ENCODE data around the gene DISP3. TPM values are rescaled to one million over a fixed set of nuclear protein-coding genes. Genes with fewer than 3 reads are reported as not detected.

DISP3 gene
- total and polyA plus RNA-seq, 3 experiments from 2014 or later: 0.35 to 0.46 (median 0.42) TPM

GRCh38 chr1:11516961-11517635, 38.1 kb downstream of the DISP3 start:
- Mint-ChIP-seq H3K36me3 (peaks cover 0 to 6% (median 0%) of the 10 kb centered on the region in 3 donors), H3K27me3 (peaks cover 7 to 24% of the 10 kb centered on the region in 2 donors), H3K4me3 (no peak overlapping the region), H3K9me3 (peaks cover 0 to 13% (median 6%) of the 10 kb centered on the region in 5 donors), H3K4me1 (no peaks in the 10 kb centered on the region), H3K27ac (peak overlapping the region in 1 of 8 donors; percentile 34)
- Histone ChIP-seq H3K27me3 (ENCODE audit: insufficient read depth, low read length, poor library complexity, severe bottlenecking) (no peaks in the 10 kb centered on the region), H3K27ac (ENCODE audit: low read depth, low read length) (no peak overlapping the region), H3K9me3 (ENCODE audit: low read length) (no peaks in the 10 kb centered on the region), H3K36me3 (ENCODE audit: insufficient read depth, low read length) (no peaks in the 10 kb centered on the region), H3K4me3 (ENCODE audit: low read length) (no peak overlapping the region), H3K4me1 (ENCODE audit: insufficient read depth, low read length) (no peaks in the 10 kb centered on the region)
- DNase-seq: no peak
- POLR2A ChIA-PET: no interaction called here
- CTCF ChIA-PET: no interaction called here

- Mint-ChIP-seq H3K4me3 (no peak overlapping the region), H3K9me3 (peaks cover 0 to 4% (median 0%) of the 10 kb centered on the region in 5 donors), H3K27ac (no peak overlapping the region), H3K4me1 (no peaks in the 10 kb centered on the region), H3K36me3 (no peaks in the 10 kb centered on the region), H3K27me3 (peaks cover 4 to 21% of the 10 kb centered on the region in 2 donors)
- H3K27ac ChIP-seq (ENCODE audit: low read depth, low read length): no peak overlapping the region
- ChIA-PET POLR2A (no interaction called here), CTCF (no interaction called here)
- H3K9me3 ChIP-seq (ENCODE audit: low read length): no peaks in the 10 kb centered on the region
- H3K4me1 ChIP-seq (ENCODE audit: insufficient read depth, low read length): no peaks in the 10 kb centered on the region
- H3K4me3 ChIP-seq (ENCODE audit: low read length): no peak overlapping the region
- no peaks in the 10 kb centered on the region for H3K27me3 ChIP-seq (ENCODE audit: insufficient read depth, low read length, poor library complexity, severe bottlenecking)
- no peak for DNase-seq
- no peaks in the 10 kb centered on the region for H3K36me3 ChIP-seq (ENCODE audit: insufficient read depth, low read length)
These were observed 39.2 kb downstream of the DISP3 start for GRCh38 chr1:11518016-11518701.

GRCh38 chr1:11518791-11519628, 40.1 kb downstream of the DISP3 start:
- H3K4me3 Mint-ChIP-seq: peak overlapping the region in 1 of 7 donors; percentile 65
- H3K27me3 Mint-ChIP-seq: peaks cover 4 to 15% of the 10 kb centered on the region in 2 donors
- no peaks in the 10 kb centered on the region for H3K4me1 ChIP-seq (ENCODE audit: insufficient read depth, low read length)
- DNase-seq: no peak
- H3K36me3 ChIP-seq (ENCODE audit: insufficient read depth, low read length): no peaks in the 10 kb centered on the region
- no peaks in the 10 kb centered on the region for H3K4me1 Mint-ChIP-seq
- no peak overlapping the region for H3K4me3 ChIP-seq (ENCODE audit: low read length)
- no peak overlapping the region for H3K27ac Mint-ChIP-seq
- ChIA-PET CTCF (no interaction called here), POLR2A (no interaction called here)
- no peaks in the 10 kb centered on the region for H3K36me3 Mint-ChIP-seq
- peaks cover 0 to 2% (median 0%) of the 10 kb centered on the region in 5 donors for H3K9me3 Mint-ChIP-seq
- no peak overlapping the region for H3K27ac ChIP-seq (ENCODE audit: low read depth, low read length)
- no peaks in the 10 kb centered on the region for H3K27me3 ChIP-seq (ENCODE audit: insufficient read depth, low read length, poor library complexity, severe bottlenecking)
- no peaks in the 10 kb centered on the region for H3K9me3 ChIP-seq (ENCODE audit: low read length)

GRCh38 chr1:11519629-11520031, 40.7 kb downstream of the DISP3 start:
- Histone ChIP-seq H3K9me3 (ENCODE audit: low read length) (no peaks in the 10 kb centered on the region), H3K27ac (ENCODE audit: low read depth, low read length) (no peak overlapping the region), H3K36me3 (ENCODE audit: insufficient read depth, low read length) (no peaks in the 10 kb centered on the region), H3K4me3 (ENCODE audit: low read length) (no peak overlapping the region), H3K27me3 (ENCODE audit: insufficient read depth, low read length, poor library complexity, severe bottlenecking) (no peaks in the 10 kb centered on the region), H3K4me1 (ENCODE audit: insufficient read depth, low read length) (no peaks in the 10 kb centered on the region)
- POLR2A ChIA-PET: no interaction called here
- Mint-ChIP-seq H3K27me3 (peaks cover 4 to 14% of the 10 kb centered on the region in 2 donors), H3K36me3 (no peaks in the 10 kb centered on the region), H3K4me1 (no peaks in the 10 kb centered on the region), H3K9me3 (no peaks in the 10 kb centered on the region), H3K4me3 (no peak overlapping the region), H3K27ac (no peak overlapping the region)
- CTCF ChIA-PET: no interaction called here
- DNase-seq: no peak

GRCh38 chr1:11520531-11521233, 41.7 kb downstream of the DISP3 start:
- Mint-ChIP-seq H3K36me3 (no peaks in the 10 kb centered on the region), H3K27me3 (peaks cover 0 to 14% of the 10 kb centered on the region in 2 donors), H3K9me3 (no peaks in the 10 kb centered on the region), H3K4me3 (no peak overlapping the region), H3K27ac (no peak overlapping the region), H3K4me1 (no peaks in the 10 kb centered on the region)
- Histone ChIP-seq H3K27ac (ENCODE audit: low read depth, low read length) (no peak overlapping the region), H3K36me3 (ENCODE audit: insufficient read depth, low read length) (no peaks in the 10 kb centered on the region), H3K27me3 (ENCODE audit: insufficient read depth, low read length, poor library complexity, severe bottlenecking) (no peaks in the 10 kb centered on the region), H3K4me1 (ENCODE audit: insufficient read depth, low read length) (no peaks in the 10 kb centered on the region), H3K9me3 (ENCODE audit: low read length) (no peaks in the 10 kb centered on the region), H3K4me3 (ENCODE audit: low read length) (no peak overlapping the region)
- POLR2A ChIA-PET: no interaction called here
- no peak for DNase-seq
- CTCF ChIA-PET: no interaction called here

- CTCF ChIA-PET: no interaction called here
These were observed 42.8 kb downstream of the DISP3 start for GRCh38 chr1:11521582-11522399.

GRCh38 chr1:11522400-11523235, 43.7 kb downstream of the DISP3 start:
- Histone ChIP-seq H3K36me3 (ENCODE audit: insufficient read depth, low read length) (no peaks in the 10 kb centered on the region), H3K4me3 (ENCODE audit: low read length) (no peak overlapping the region), H3K4me1 (ENCODE audit: insufficient read depth, low read length) (no peaks in the 10 kb centered on the region), H3K9me3 (ENCODE audit: low read length) (no peaks in the 10 kb centered on the region), H3K27me3 (ENCODE audit: insufficient read depth, low read length, poor library complexity, severe bottlenecking) (no peaks in the 10 kb centered on the region), H3K27ac (ENCODE audit: low read depth, low read length) (no peak overlapping the region)
- no peak for DNase-seq
- H3K27me3 Mint-ChIP-seq: peaks cover 0 to 5% of the 10 kb centered on the region in 2 donors
- no peaks in the 10 kb centered on the region for H3K9me3 Mint-ChIP-seq
- no peaks in the 10 kb centered on the region for H3K36me3 Mint-ChIP-seq
- CTCF ChIA-PET: no interaction called here
- no peaks in the 10 kb centered on the region for H3K4me1 Mint-ChIP-seq
- peak overlapping the region in 1 of 8 donors; percentile 70 for H3K27ac Mint-ChIP-seq
- H3K4me3 Mint-ChIP-seq: no peak overlapping the region
- POLR2A ChIA-PET: no interaction called here

More at GRCh38 chr1:11521582-11522399, 42.8 kb downstream of the DISP3 start:
- Mint-ChIP-seq H3K4me1 (no peaks in the 10 kb centered on the region), H3K27ac (no peak overlapping the region), H3K36me3 (no peaks in the 10 kb centered on the region), H3K4me3 (no peak overlapping the region), H3K9me3 (no peaks in the 10 kb centered on the region), H3K27me3 (peaks cover 0 to 10% of the 10 kb centered on the region in 2 donors)
- Histone ChIP-seq H3K27ac (ENCODE audit: low read depth, low read length) (no peak overlapping the region), H3K4me3 (ENCODE audit: low read length) (no peak overlapping the region), H3K4me1 (ENCODE audit: insufficient read depth, low read length) (no peaks in the 10 kb centered on the region), H3K9me3 (ENCODE audit: low read length) (no peaks in the 10 kb centered on the region), H3K36me3 (ENCODE audit: insufficient read depth, low read length) (no peaks in the 10 kb centered on the region), H3K27me3 (ENCODE audit: insufficient read depth, low read length, poor library complexity, severe bottlenecking) (no peaks in the 10 kb centered on the region)
- POLR2A ChIA-PET: no interaction called here
- no peak for DNase-seq
